Hepatocyte (in vitro differentiated cells): Measurements from ENCODE around the gene FGF8. TPM values are rescaled to one million over a fixed set of nuclear protein-coding genes. Genes with fewer than 3 reads are reported as not detected.
A peak's percentile ranks its signal among the peaks of the same experiment; 100 is the strongest.

ENCODE experiments used
- DNase-seq: peaks from one replicate; pipeline ENCODE4 v3.0.0-alpha.2; 2016; ENCODE audit warnings: low spot score
- H2AFZ ChIP-seq: fragments of 200-600 bp; sonication (generic); 2 replicates; pipeline ENCODE4 v1.6.0; 2016; ENCODE audit warnings: antibody characterized with exemption, mild to moderate bottlenecking
- H3K27ac ChIP-seq: fragments of 200-600 bp; sonication (generic); 2 replicates; pipeline ENCODE4 v1.5.1; 2016; ENCODE audit warnings: mild to moderate bottlenecking
- H3K27me3 ChIP-seq: fragments of 200-600 bp; sonication (generic); 2 replicates; pipeline ENCODE4 v1.6.1; 2016
- H3K36me3 ChIP-seq: fragments of 200-600 bp; sonication (generic); replicated peaks from 2 replicates; pipeline ENCODE4 v1.5.1; 2016; ENCODE audit warnings: low read depth; ENCODE audit not compliant: insufficient read depth
- H3K4me1 ChIP-seq: fragments of 200-600 bp; sonication (generic); 2 replicates; pipeline ENCODE4 v1.5.1; 2016; ENCODE audit warnings: mild to moderate bottlenecking, moderate library complexity; ENCODE audit not compliant: insufficient read depth
- H3K4me2 ChIP-seq: fragments of 200-600 bp; sonication (generic); 2 replicates; pipeline ENCODE4 v1.6.0; 2016
- H3K4me3 ChIP-seq: fragments of 200-600 bp; sonication (generic); 2 replicates; pipeline ENCODE4 v1.5.1; 2016; ENCODE audit warnings: mild to moderate bottlenecking
- H3K79me2 ChIP-seq: fragments of 200-600 bp; sonication (generic); 2 replicates; pipeline ENCODE4 v1.6.0; 2017; ENCODE audit warnings: mild to moderate bottlenecking
- H3K9me2 ChIP-seq: fragments of 200-600 bp; sonication (generic); replicated peaks from 2 replicates; pipeline ENCODE4 v1.6.0; 2017; ENCODE audit warnings: mild to moderate bottlenecking; ENCODE audit not compliant: insufficient read depth
- H3K9me3 ChIP-seq: fragments of 200-600 bp; sonication (generic); 2 replicates; pipeline ENCODE4 v1.5.1; 2016; ENCODE audit warnings: low read depth, mild to moderate bottlenecking
- H4K20me1 ChIP-seq: fragments of 200-600 bp; sonication (generic); 2 replicates; pipeline ENCODE4 v1.6.0; 2016; ENCODE audit warnings: mild to moderate bottlenecking; ENCODE audit not compliant: insufficient read depth, poor library complexity, severe bottlenecking
- EZH2 ChIP-seq: fragments of 200-600 bp; sonication (generic); IDR thresholded peaks from 2 replicates; pipeline ENCODE4 v1.6.1; 2016; ENCODE audit warnings: antibody characterized with exemption, mild to moderate bottlenecking, borderline replicate concordance
- EZH2phosphoT487 ChIP-seq: fragments of 200-600 bp; sonication (generic); IDR thresholded peaks from one replicate; pipeline ENCODE4 v1.6.1; 2018; ENCODE audit warnings: antibody characterized with exemption, mild to moderate bottlenecking, low read depth, moderate library complexity; ENCODE audit not compliant: unreplicated experiment, severe bottlenecking
- WGBS: methylation state at CpG from one replicate; pipeline ENCODE4 v1.1.6; 2016; ENCODE audit warnings: low lambda C conversion rate; ENCODE audit errors: missing lambda C conversion rate; 5-methylcytosine and 5-hydroxymethylcytosine counted together
- polyA plus RNA-seq: library from polyadenylated mRNA; unstranded; fragments of >200 nt; fragmentation: Nextera tagmentation; extraction: Ambion mirVana; gene quantifications from 2 replicates; pipeline ENCODE4 v1.2.1, GENCODE V29; 2016
- total RNA-seq: library from RNA; depleted of rRNA; stranded (reverse); fragments of >200 nt; gene quantifications from 2 replicates; pipeline ENCODE4 v1.2.3, GENCODE V29; 2014
- TF ChIP-seq, protein P1 (sequence below): fragments of 200-600 bp; sonication (generic); IDR thresholded peaks from 2 replicates; pipeline ENCODE4 v1.5.1; 2016; ENCODE audit warnings: antibody characterized with exemption, mild to moderate bottlenecking; ENCODE audit not compliant: poor library complexity

FGF8 gene
- total and polyA plus RNA-seq, 2 experiments from 2014 or later: not detected

DNA sequence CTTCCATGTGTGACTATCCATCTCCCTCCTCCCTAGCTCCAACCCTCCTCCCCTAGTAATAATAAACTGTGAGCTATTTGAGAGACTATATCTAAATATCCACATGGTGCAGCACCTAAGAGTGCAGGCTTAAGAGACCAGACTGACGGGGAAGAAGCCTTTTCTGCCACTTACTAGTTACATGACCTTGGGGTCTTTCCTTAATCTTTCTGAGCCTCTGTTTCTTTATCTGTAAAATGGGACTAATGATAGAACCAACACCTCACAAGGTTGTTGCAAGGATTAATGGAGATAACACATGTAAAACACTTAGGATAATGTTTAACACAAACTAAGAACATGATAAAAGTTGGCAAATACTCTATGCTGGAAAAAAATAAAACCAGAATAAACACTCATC, 43.8 kb downstream of the FGF8 start:
- 57% methylated on average over 1 of the region's 1 CpG for WGBS
- TF ChIP-seq, protein P1, sequence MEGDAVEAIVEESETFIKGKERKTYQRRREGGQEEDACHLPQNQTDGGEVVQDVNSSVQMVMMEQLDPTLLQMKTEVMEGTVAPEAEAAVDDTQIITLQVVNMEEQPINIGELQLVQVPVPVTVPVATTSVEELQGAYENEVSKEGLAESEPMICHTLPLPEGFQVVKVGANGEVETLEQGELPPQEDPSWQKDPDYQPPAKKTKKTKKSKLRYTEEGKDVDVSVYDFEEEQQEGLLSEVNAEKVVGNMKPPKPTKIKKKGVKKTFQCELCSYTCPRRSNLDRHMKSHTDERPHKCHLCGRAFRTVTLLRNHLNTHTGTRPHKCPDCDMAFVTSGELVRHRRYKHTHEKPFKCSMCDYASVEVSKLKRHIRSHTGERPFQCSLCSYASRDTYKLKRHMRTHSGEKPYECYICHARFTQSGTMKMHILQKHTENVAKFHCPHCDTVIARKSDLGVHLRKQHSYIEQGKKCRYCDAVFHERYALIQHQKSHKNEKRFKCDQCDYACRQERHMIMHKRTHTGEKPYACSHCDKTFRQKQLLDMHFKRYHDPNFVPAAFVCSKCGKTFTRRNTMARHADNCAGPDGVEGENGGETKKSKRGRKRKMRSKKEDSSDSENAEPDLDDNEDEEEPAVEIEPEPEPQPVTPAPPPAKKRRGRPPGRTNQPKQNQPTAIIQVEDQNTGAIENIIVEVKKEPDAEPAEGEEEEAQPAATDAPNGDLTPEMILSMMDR: no peak
- TF ChIP-seq EZH2 (no peak), EZH2phosphoT487 (no peak)
- H3K9me3 ChIP-seq: no peaks in the 10 kb centered on the region
- no peak overlapping the region for H2AFZ ChIP-seq
- no peak overlapping the region for H3K4me2 ChIP-seq
- H3K27me3 ChIP-seq: no peaks in the 10 kb centered on the region
- no peaks in the 10 kb centered on the region for H3K9me2 ChIP-seq
- H3K4me1 ChIP-seq: no peaks in the 10 kb centered on the region
- DNase-seq: no peak
- H3K4me3 ChIP-seq: no peak overlapping the region
- H3K27ac ChIP-seq: no peak overlapping the region
- no peaks in the 10 kb centered on the region for H4K20me1 ChIP-seq
- no peaks in the 10 kb centered on the region for H3K36me3 ChIP-seq
- no peaks in the 10 kb centered on the region for H3K79me2 ChIP-seq

DNA sequence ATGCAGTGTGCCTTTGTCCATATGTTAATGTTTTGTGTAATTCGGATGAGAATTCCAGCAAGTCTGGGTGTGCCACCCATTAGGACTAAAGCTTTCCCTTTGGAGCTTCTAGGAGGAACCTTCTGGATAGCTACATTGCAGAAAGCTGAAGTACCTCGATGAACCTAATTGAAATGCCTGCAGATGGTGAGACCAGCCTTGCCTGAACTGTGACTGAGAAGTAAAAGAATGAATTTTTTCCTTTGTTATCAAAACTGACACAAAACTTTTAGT, 49.9 kb downstream of the FGF8 start:
- no peak overlapping the region for H3K4me2 ChIP-seq
- H3K36me3 ChIP-seq: no peaks in the 10 kb centered on the region
- no peaks in the 10 kb centered on the region for H3K79me2 ChIP-seq
- no peak overlapping the region for H3K4me3 ChIP-seq
- H3K9me3 ChIP-seq: no peaks in the 10 kb centered on the region
- DNase-seq: no peak
- 56% methylated on average over 2 of the region's 2 CpGs for WGBS
- H3K27ac ChIP-seq: peak overlapping the region; percentile 30
- no peaks in the 10 kb centered on the region for H3K9me2 ChIP-seq
- H3K4me1 ChIP-seq: peaks cover 4% of the 10 kb centered on the region
- no peak overlapping the region for H2AFZ ChIP-seq
- no peaks in the 10 kb centered on the region for H3K27me3 ChIP-seq
- no peaks in the 10 kb centered on the region for H4K20me1 ChIP-seq
- TF ChIP-seq, protein P1: no peak
- TF ChIP-seq EZH2phosphoT487 (no peak), EZH2 (no peak)

DNA sequence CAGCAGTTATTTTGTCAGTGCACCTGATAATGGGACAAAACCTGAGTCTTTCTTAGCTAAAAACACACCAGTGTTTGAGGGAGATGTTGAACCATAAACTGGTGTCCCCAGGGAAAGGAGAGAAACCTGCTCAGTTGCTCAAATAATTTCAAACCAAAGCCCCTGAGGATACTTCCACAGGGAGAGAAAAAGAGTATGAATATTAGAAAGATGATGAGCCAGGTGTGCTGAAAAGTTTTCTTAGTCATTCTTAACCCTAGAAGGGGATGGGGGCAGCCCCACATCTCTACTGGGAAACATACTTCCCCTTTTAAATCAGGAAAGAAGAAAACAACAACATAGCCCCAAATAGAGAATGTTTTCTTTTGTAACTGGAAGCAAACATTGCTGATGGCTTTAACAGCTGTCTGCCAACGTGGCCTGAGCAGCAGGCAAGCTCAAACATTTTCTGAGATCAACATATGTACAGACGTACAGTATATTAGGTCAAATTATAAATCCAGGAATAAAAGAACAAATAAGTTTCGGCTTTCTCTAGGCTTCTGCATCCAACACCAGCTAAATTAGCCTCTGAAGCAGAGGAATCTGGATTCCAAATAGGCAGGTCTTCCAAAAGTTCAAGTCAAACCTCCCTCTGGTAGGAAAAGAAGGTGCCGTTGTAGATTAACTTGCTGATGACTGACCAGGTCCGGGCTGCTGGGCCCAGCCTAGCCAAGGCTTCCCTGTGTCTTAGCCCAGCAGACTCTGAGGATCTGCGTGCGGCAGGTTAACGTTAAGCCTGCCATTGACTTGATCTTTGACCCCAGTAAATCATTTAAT, 50.4 kb downstream of the FGF8 start:
- H3K27ac ChIP-seq: peak overlapping the region; percentile 28
- 55% methylated on average over 8 of the region's 8 CpGs for WGBS
- H3K4me2 ChIP-seq: no peak overlapping the region
- H3K36me3 ChIP-seq: no peaks in the 10 kb centered on the region
- H3K79me2 ChIP-seq: no peaks in the 10 kb centered on the region
- H3K9me3 ChIP-seq: no peaks in the 10 kb centered on the region
- no peak overlapping the region for H3K4me3 ChIP-seq
- DNase-seq: peak; percentile 21
- peaks cover 4% of the 10 kb centered on the region for H3K4me1 ChIP-seq
- H3K9me2 ChIP-seq: no peaks in the 10 kb centered on the region
- no peak overlapping the region for H2AFZ ChIP-seq
- H4K20me1 ChIP-seq: no peaks in the 10 kb centered on the region
- H3K27me3 ChIP-seq: no peaks in the 10 kb centered on the region
- TF ChIP-seq, protein P1: no peak
- TF ChIP-seq EZH2 (no peak), EZH2phosphoT487 (no peak)
